GM19238 (cell line): ENCODE measurements around the gene HOXB5.
A peak's percentile ranks its signal among the peaks of the same experiment; 100 is the strongest.

Experiments used
- DNase-seq: peaks from one replicate; pipeline ENCODE4 v3.0.0; 2011; ENCODE audit warnings: low spot score; ENCODE audit not compliant: insufficient read length

HOXB5 gene

DNA sequence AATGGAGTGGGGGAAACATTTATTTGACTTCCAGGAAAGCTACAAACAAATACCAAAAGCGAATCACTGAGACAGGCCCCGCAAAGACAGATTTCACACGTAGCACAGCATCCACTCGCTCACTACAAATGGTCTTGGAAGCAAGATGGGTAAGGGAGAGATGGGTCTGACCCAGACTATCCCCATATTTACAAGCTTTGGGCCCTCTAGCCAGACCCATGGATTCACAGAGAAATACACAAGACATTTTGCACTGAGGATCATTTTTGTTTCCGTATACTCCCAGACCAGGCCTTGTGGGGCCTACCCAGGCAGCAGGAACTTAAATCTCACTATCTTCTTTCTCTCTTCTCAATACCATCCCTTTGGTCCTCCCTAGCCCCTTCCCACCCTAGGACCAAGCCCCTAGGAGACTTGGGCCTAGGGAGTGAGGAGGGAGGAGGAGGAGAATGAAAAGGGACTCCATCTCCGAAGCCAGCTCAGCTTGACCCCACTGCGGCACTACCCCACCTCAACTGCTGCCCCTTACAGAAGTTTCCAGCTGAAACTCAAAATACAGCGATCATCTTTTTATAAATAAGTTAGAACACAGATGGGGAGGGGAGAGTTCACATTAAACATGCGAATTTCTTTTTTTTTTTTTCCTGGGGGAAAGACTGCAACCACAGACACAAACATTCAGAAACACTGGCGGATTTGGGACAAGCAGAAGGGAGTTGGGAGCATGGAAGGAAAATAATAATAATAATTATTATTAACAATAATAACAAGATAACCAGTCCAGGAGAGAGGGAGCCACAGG, 2.1 kb downstream of the HOXB5 start:
- DNase-seq, result no peak

DNA sequence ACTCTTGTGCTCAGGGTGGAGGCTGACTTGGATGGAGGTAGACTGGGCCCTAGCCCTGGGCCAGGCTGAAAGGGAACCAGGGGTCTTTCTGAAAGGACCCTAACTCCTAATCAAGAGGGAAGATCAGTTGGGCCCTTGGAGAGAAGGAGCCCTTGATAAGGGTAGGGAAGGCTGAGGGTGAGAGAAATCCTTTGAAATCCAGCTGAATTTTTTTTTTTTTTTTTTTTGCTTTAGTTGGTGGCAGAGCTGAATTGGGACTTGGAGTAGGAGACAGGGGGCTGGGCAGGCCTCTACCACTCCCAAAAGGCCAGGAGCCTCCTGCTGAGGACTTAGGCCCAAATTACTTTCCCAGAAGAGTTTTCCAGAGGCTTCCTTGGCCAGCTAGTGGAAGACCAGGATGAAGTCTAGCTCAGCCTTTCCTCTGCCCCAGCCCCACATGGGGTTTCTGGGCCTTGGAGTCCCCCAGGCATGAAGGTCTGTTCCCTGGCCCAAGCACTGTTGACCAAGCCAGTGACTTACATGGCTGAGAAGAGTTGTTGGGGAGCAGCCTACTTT, 2.9 kb downstream of the HOXB5 start:
- no peak for DNase-seq

GRCh38 chr17:48589831-48590606, 3.6 kb downstream of the HOXB5 start, which contains the start of gene HOXB3:
HOXB3 (minus strand) TSS chr17:48590241; CDS start chr17:48552474, 37,767 bp downstream.
- DNase-seq, result no peak

DNA sequence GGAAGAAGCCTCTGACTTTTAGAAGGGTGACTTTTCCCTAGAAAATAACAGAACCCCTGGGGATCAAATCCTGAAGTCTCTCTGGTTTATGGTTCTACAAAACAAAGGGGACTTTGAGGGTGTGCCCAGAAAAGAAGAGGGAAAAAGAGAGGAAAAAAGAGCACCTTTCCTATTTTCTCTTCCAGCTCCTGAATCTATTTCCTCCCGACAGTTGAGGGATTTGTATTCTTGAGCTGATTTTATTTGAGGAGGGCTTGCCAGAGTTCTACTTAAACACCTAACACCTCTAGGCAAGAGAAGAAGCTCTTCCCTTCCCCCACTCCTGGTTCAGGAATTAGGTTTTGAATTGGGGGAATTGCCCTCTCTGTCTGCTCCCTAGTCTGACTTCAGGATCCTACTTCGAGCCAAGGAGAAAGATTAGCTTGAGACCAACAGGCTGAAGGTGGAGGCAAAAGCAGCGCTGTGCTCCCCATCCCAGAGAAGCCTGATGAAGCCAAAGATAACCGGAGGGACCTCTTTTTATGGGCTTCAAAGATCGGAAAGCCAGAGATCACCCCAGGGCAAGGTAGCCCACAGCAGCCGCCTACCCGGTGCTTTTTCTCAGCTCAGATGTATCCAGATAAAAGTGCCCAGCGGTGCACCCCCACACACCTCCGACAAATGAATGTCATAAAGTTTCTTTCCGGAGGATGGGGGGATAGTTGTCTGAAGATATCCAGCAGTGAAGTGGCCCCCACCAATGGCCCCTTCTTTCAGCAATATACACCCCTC, 4.3 kb downstream of the HOXB5 start:
- DNase-seq, result no peak

GRCh38 chr17:48588528-48588927, 5.1 kb downstream of the HOXB5 start:
- no peak for DNase-seq

DNA sequence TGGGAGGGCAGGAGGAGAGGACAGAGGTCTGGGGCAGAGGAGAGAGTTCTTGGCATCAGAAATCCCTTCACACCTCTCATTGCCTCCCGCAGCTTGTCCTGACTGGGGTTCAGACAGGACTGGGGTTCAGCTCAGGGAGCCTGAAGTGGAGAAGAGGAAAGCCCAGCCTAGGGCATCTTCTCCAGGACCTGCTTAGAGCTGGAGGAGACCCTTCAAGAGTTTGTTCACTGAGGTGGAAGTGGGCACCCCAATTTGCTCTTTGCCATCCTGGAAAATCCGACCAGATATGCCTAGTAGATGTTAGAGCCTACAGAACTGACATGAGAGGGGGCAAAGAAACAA, 5.5 kb downstream of the HOXB5 start:
- DNase-seq, result no peak

DNA sequence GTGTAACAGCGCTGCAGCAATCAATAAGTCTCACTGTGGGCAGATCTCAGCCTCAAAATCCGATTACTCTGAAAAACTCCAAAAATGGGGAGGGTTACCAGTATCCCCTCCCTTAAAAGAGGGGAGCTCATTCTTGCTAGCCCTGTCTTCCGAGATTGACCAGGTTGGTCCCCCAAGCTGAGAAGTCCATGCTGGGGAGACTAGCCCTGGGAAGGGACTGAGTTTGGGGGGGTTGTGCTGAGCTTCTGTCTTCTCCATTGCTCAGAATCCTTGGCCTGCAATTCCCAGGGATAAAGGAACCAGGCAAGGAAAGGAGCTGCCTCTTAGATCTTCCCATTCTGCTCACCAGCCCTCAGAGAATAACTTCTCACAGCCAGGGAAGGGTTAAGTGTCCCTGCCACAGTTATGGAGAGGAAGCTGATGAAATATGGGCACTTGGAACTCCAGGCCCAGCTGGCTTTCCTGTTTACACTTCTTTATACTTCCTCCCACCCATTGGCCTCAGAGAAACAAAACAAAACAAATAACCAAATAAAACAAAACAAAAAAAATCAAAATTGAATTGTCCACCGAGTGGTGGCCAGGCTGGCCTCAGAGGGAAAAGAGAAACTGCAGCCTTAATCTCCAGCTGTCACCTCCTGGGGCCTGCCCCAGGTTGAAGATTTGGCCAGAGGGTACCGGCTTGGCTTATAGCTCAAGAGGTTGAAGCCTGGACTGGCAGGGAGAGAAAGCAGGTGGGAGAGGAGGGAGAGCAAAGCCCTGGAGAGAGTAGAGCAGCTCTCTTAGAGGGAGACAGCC, 6.1 kb downstream of the HOXB5 start:
- no peak for DNase-seq

DNA sequence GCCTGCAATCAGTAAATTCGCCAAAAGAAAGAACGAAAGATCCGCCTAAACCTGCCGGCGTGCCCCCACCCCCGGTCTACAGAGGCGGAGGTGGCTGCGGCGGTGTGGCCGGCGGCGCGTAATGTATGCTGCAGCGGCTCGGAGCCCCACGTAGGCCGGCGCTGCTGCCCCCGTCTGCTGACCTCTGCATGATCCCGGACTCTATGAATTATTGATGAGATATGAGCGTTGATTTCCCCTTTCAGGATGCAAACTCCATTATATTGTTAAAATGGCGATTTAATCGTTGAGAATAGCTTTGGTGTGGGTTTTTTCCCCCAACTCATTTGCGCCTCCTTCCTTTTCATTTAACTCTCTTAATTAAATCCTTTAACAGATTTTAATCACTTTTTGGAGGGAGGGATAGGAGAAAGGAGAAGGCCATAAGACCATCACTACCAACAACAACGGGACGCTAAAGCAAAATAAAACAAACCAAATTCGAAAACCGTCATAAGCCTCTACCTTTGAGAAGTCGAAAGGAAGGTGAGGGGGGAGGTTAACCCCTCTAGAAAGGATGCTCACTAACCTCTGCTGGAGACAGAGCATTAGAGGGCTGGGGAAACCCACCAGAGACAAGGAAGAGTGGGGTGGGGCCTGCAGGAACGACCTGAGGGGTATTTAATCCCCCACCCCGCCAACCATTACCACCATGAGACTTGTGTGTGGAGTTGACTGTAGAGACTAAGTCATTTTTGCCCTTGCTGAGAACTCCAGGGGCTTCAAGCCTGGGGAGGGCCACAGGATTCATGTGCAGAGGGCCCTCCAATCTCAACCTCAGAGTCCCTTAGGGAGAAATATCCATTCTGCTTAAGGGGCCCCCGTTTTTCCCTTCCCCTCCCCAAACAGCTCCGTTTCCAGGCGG, 7.0 kb downstream of the HOXB5 start:
- peak; percentile 62 for DNase-seq

GRCh38 chr17:48584223-48584741, 9.3 kb downstream of the HOXB5 start:
- no peak for DNase-seq

- DNase-seq, result no peak
Observed at GRCh38 chr17:48583708-48584222, 9.8 kb downstream of the HOXB5 start.

GRCh38 chr17:48582750-48583069, 10.9 kb downstream of the HOXB5 start:
- DNase-seq, result no peak

DNA sequence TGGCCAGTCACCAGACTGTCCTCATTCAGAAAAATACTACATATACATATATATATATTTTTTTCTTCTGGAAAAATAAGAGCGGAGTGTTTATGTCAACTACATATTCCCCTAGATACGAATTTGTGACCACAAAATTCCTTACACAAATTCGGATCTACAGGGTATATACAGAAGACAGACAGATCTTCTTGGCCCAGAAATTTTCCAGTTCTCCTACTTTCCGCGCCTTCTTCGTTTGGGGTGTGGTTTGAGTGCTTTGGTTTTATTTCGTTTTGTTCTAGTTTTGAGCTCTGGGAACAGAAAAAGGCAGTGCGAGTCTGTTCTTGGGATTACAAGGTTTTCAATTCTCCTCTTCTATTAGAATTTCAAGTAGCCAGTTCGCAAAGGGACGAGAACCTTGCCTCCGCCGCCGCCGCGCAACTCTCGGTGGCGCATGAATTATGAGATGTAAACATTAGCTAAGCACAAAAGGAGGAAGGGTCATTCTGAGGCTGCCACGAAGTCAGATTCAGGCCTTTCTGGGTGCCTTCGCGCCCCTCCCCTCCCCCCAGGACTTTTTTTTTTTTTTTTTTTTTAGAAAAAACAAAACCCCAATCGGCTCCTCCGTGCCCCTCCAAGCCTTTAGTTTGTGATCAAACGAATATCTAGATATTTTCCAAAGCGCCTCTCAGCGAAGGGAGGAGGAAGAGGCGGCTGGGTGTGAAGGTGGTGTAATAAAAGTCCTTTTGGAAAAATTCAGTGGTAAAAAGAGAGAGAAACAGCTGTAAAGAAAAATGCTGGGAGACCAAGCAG, 13.6 kb downstream of the HOXB5 start:
- DNase-seq, result no peak

GRCh38 chr17:48579471-48579759, 14.2 kb downstream of the HOXB5 start:
- DNase-seq, result no peak

DNA sequence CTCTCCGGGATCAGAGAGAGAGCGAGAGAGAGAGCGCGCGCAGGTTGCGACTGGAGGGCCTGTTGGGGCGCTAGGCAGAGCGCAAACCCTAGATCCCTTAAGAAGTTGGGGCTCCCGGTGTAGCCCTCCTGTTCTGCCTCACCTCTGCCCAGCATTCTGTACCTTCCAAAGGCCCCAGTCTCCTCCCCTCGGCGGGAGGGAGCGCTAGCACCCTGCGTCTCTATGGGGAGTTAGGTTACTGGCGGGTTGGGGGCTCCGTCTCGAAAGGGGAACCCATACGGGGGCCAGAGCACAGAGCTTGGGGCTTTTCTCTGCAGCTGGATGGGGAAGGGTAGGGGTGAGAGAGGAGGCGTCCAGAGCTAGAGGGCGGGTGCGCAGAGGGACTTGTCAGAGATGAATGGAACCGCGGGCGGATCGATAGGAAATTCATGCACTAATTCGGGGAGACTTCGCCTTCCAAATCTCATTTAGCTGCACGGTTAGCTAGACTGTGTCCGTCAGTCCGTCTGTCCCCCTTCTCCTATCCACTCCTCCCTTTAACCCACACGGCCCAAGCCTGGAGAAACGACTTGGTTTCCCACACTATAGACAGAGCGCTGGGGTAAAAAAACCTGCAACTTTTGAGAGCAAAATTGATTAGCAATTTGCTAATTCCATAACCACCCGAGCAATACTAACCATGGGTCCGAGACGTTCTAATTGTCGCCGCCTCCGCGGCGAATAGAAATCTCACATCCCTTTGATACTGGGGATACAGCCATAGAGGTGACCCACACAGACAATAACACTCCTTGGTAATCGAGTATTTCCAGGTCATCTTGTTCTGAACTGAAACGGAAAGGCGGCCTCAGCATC, 14.7 kb downstream of the HOXB5 start:
- no peak for DNase-seq

DNA sequence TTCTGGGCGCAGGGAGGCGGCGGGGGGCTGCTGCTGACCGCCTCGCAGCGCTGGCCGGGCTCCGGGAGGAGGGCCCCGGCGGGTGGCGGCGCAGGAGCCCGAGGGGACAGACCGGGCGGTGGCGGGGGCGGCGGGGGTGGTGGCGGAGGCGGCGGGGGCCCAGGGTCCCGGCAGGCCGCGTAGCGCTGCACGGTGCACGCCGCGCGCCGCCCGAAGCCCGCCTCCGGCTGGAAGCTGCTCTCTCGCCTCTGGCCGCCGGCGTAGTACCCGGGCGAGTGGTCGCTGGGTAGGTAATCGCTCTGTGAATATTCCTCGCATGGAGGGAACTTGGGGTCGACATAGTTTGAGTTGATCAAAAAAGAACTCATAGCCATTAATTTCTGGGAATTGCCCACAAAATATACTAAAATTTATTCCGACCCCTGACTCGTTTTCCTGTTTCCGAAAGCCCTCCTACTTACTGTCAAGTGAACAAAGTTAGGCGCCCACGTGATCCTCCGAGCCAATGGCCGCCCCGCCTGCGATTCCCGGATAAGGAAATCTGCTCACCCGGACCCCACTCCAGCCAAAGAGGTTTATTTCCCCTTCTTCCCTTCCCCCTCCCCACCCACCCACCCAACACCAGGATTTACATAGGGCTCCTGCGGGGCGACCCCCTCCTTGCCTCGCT, 15.5 kb downstream of the HOXB5 start, which contains the start of gene HOXB4:
Gene HOXB4 (minus strand): TSS at position 405 of the 670 bp plus-strand sequence. CDS start 31 bp downstream, at position 374.
- peak; percentile 82 for DNase-seq

DNA sequence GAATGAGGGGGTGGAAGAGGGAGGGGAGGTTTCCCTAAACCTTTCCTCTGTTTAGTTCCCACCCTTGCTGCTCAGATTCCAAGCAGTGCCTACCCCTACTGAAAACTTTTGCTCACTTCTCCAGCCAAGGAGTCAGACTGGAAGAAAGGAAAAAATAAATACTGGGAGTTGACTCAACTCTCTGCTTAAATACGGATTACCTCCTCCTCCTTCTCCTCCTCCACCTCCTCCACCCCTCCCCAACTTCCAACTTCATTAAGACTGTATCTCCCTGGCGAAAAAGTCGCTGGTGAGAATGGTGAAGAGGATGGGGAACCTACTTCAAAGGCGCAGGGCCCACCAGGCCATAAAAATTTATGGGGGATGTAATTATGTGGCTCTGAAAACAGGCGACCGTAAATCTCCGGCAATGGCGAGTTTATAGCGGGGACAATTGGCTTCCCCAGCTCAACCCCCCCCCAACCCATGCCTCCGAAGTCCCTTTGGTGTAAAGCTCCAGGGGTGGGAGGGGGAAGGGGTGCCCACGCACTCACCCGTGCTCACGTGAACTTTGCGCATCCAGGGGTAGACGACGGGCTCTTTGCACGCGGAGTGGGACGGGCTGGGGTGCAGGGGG, 16.1 kb downstream of the HOXB5 start:
- no peak for DNase-seq
